ENCODE measurements around the gene C21orf58. TPM values are rescaled to one million over a fixed set of nuclear protein-coding genes. Genes with fewer than 3 reads are reported as not detected.
"Not testable (repeated sequence)": the region's sequence is repeated elsewhere in the genome, so short reads cannot be mapped to it uniquely, and the experiment has no call there.

C21orf58 gene
- total RNA-seq, 6 experiments from 2014 or later: 1.00 to 2.4 (median 1.4) TPM

- ATAC-seq (no peak), DNase-seq (no peak)
- intact Hi-C loops (cut with DNase I): no loop called here
- no peaks in the 10 kb centered on the region for H3K4me1 ChIP-seq
- H3K27me3 ChIP-seq: no peaks in the 10 kb centered on the region
- TF ChIP-seq CTCF (IDR thresholded peaks at IDR 0.05) (no peak), POLR2A (IDR thresholded peaks at IDR 0.05) (no peak)
- no peak overlapping the region for H3K4me3 ChIP-seq
- H3K36me3 ChIP-seq: no peaks in the 10 kb centered on the region
- no peak overlapping the region for H3K27ac ChIP-seq
- no peaks in the 10 kb centered on the region for H3K9me3 ChIP-seq
Measured at GRCh38 chr21:46311568-46311967, 12.1 kb downstream of the C21orf58 start.

GRCh38 chr21:46310260-46310659, 13.4 kb downstream of the C21orf58 start:
- DNase-seq; H3K9me3 ChIP-seq; H3K4me3 ChIP-seq; H3K36me3 ChIP-seq; H3K4me1 ChIP-seq; intact Hi-C loops (cut with DNase I); ATAC-seq; H3K27ac ChIP-seq; H3K27me3 ChIP-seq: not testable (repeated sequence)
- WGBS (ENCODE audit: insufficient coverage, low coverage, low lambda C conversion rate, missing lambda C conversion rate): 97% methylated on average over 6 of the region's 8 CpGs

GRCh38 chr21:46308431-46308830, 15.2 kb downstream of the C21orf58 start:
- no peaks in the 10 kb centered on the region for H3K4me1 ChIP-seq
- H3K9me3 ChIP-seq: no peaks in the 10 kb centered on the region
- H3K4me3 ChIP-seq: no peak overlapping the region
- no peaks in the 10 kb centered on the region for H3K27me3 ChIP-seq
- ATAC-seq (no peak), DNase-seq (no peak)
- no peaks in the 10 kb centered on the region for H3K36me3 ChIP-seq
- WGBS (ENCODE audit: insufficient coverage, low coverage, low lambda C conversion rate, missing lambda C conversion rate): 95% methylated on average over 2 of the region's 2 CpGs
- TF ChIP-seq POLR2A (IDR thresholded peaks at IDR 0.05) (no peak), CTCF (IDR thresholded peaks at IDR 0.05) (no peak)
- no peak overlapping the region for H3K27ac ChIP-seq
- intact Hi-C loops (cut with DNase I): no loop called here

GRCh38 chr21:46307625-46308024, 16.0 kb downstream of the C21orf58 start:
- Histone ChIP-seq H3K4me1 (no peaks in the 10 kb centered on the region), H3K36me3 (no peaks in the 10 kb centered on the region), H3K27me3 (no peaks in the 10 kb centered on the region), H3K4me3 (no peak overlapping the region), H3K9me3 (no peaks in the 10 kb centered on the region), H3K27ac (no peak overlapping the region)
- 67% methylated on average over 2 of the region's 2 CpGs for WGBS (ENCODE audit: insufficient coverage, low coverage, low lambda C conversion rate, missing lambda C conversion rate)
- DNase-seq (no peak), ATAC-seq (no peak)
- intact Hi-C loops (cut with DNase I): no loop called here
- TF ChIP-seq POLR2A (IDR thresholded peaks at IDR 0.05) (no peak), CTCF (IDR thresholded peaks at IDR 0.05) (no peak)

GRCh38 chr21:46304955-46305354, 18.7 kb downstream of the C21orf58 start:
- ATAC-seq: no peak
- Histone ChIP-seq H3K4me3 (no peak overlapping the region), H3K27me3 (no peaks in the 10 kb centered on the region), H3K36me3 (no peaks in the 10 kb centered on the region), H3K9me3 (no peaks in the 10 kb centered on the region), H3K4me1 (no peaks in the 10 kb centered on the region), H3K27ac (no peak overlapping the region)
- WGBS (ENCODE audit: insufficient coverage, low coverage, low lambda C conversion rate, missing lambda C conversion rate): 96% methylated on average over 11 of the region's 11 CpGs
- TF ChIP-seq POLR2A (IDR thresholded peaks at IDR 0.05): no peak
- TF ChIP-seq CTCF (IDR thresholded peaks at IDR 0.05): no peak
- intact Hi-C loops (cut with DNase I): no loop called here
- no peak for DNase-seq
